CD14-positive monocyte (primary cell): ENCODE measurements around the gene ACTL10. TPM values are rescaled to one million over a fixed set of nuclear protein-coding genes. Genes with fewer than 3 reads are reported as not detected.

Experiments used
- DNase-seq, 3 donors: peaks; one replicate each; pipeline ENCODE4 v3.0.0-alpha.2; 2011 to 2022
- H2AFZ ChIP-seq: 2 replicates; pipeline ENCODE4 v1.6.0; 2012; ENCODE audit warnings: mild to moderate bottlenecking, low read depth, low read length, inconsistent platforms; ENCODE audit not compliant: insufficient read depth, poor library complexity, severe bottlenecking
- H3K27ac ChIP-seq, 2 donors: 1 replicate in 1 of 2; 2 replicates in 1 of 2; pipeline ENCODE4 v1.5.1; 2012 to 2013; ENCODE audit warnings: low read length in 2 of 2, control low read depth in 1 of 2, inconsistent platforms in 1 of 2, low read depth in 1 of 2, mild to moderate bottlenecking in 1 of 2
- H3K27me3 ChIP-seq, 2 donors: one replicate each; pipeline versions ENCODE4 v1.6.0 to v1.6.1; 2011 to 2013; ENCODE audit warnings: low read length in 2 of 2; ENCODE audit not compliant: control insufficient read depth in 2 of 2, insufficient read depth in 2 of 2
- H3K36me3 ChIP-seq, 2 donors: replicated peaks in 1 of 2; 1 replicate in 1 of 2; 2 replicates in 1 of 2; pipeline versions ENCODE4 v1.5.1 to v1.6.1; 2012 to 2013; ENCODE audit warnings: low read length in 2 of 2, control low read depth in 1 of 2, inconsistent platforms in 1 of 2, mild to moderate bottlenecking in 1 of 2; ENCODE audit not compliant: insufficient read depth in 2 of 2, control insufficient read depth in 1 of 2
- H3K4me1 ChIP-seq, 2 donors: 1 replicate in 1 of 2; 2 replicates in 1 of 2; pipeline versions ENCODE4 v1.5.1 to v1.6.1; 2012 to 2013; ENCODE audit warnings: low read length in 2 of 2, control low read depth in 1 of 2, inconsistent platforms in 1 of 2, mild to moderate bottlenecking in 1 of 2, moderate library complexity in 1 of 2; ENCODE audit not compliant: insufficient read depth in 2 of 2, control insufficient read depth in 1 of 2
- H3K4me2 ChIP-seq: replicated peaks from 2 replicates; pipeline ENCODE3; 2012; ENCODE audit warnings: low read length, moderate library complexity, mild to moderate bottlenecking; ENCODE audit not compliant: poor library complexity, severe bottlenecking; ENCODE audit errors: extremely low read depth
- H3K4me3 ChIP-seq, 3 experiments: fragments of 200-600 bp in 1 of 3; sonication (generic) in 1 of 3; replicated peaks in 1 of 3; 1 replicate in 2 of 3; 2 replicates in 1 of 3; pipeline ENCODE4 v1.5.1; 2011 to 2013; ENCODE audit warnings: low read length in 3 of 3, mild to moderate bottlenecking in 3 of 3, control low read depth in 2 of 3, low read depth in 2 of 3, inconsistent platforms in 1 of 3, moderate library complexity in 1 of 3
- H3K79me2 ChIP-seq: 2 replicates; pipeline ENCODE4 v1.6.0; 2012; ENCODE audit warnings: mild to moderate bottlenecking, control low read depth, inconsistent platforms, low read length, moderate library complexity; ENCODE audit not compliant: insufficient read depth
- H3K9ac ChIP-seq: 2 replicates; pipeline ENCODE4 v1.6.0; 2017; ENCODE audit warnings: low read length, mild to moderate bottlenecking; ENCODE audit not compliant: insufficient read depth, poor library complexity, severe bottlenecking
- H3K9me3 ChIP-seq, 2 donors: replicated peaks in 1 of 2; 1 replicate in 1 of 2; 2 replicates in 1 of 2; pipeline versions ENCODE4 v1.5.1 to v1.6.1; 2012 to 2013; ENCODE audit warnings: low read length in 2 of 2, control low read depth in 1 of 2; ENCODE audit not compliant: control insufficient read depth in 1 of 2, insufficient read depth in 1 of 2
- H4K20me1 ChIP-seq: 2 replicates; pipeline ENCODE4 v1.6.0; 2012; ENCODE audit warnings: mild to moderate bottlenecking, low read length, control low read depth, moderate library complexity; ENCODE audit not compliant: insufficient read depth
- H3K27ac Mint-ChIP-seq, 7 donors: one replicate each; pipeline ENCODE4 v1.8.0; 2020; ENCODE audit warnings: mild to moderate bottlenecking in 7 of 7, mixed read lengths in 7 of 7, moderate library complexity in 6 of 7, inconsistent platforms in 2 of 7
- H3K27me3 Mint-ChIP-seq, 3 donors: one replicate each; pipeline ENCODE4 v1.8.0; 2021 to 2022; ENCODE audit warnings: low read depth in 3 of 3, mild to moderate bottlenecking in 3 of 3, mixed read lengths in 3 of 3, moderate library complexity in 3 of 3, inconsistent platforms in 1 of 3
- H3K36me3 Mint-ChIP-seq, 2 donors: one replicate each; pipeline ENCODE4 v1.8.0; 2020; ENCODE audit warnings: mixed read lengths in 2 of 2, inconsistent platforms in 1 of 2, mild to moderate bottlenecking in 1 of 2
- H3K4me1 Mint-ChIP-seq: one replicate; pipeline ENCODE4 v1.8.0; 2020; ENCODE audit warnings: mild to moderate bottlenecking, mixed read lengths
- H3K4me3 Mint-ChIP-seq, 2 donors: one replicate each; pipeline ENCODE4 v1.8.0; 2020; ENCODE audit warnings: mild to moderate bottlenecking in 2 of 2, mixed read lengths in 2 of 2, moderate library complexity in 1 of 2
- H3K9me3 Mint-ChIP-seq, 7 donors: one replicate each; pipeline ENCODE4 v1.8.0; 2020 to 2022; ENCODE audit warnings: mixed read lengths in 7 of 7, mild to moderate bottlenecking in 6 of 7, moderate library complexity in 6 of 7, inconsistent platforms in 2 of 7
- WGBS: methylation state at CpG from one replicate; pipeline ENCODE4 v1.1.5; 2013; ENCODE audit warnings: missing lambda C conversion rate; ENCODE audit not compliant: insufficient coverage; 5-methylcytosine and 5-hydroxymethylcytosine counted together
- intact Hi-C, 2 donors: fragments of 100-400 bp; cut with micrococcal nuclease; formaldehyde crosslinking; loops; one replicate each; pipeline versions ENCODE4 v1.15.0 to v1.15.1; 2023
- polyA plus RNA-seq, 3 donors: library from polyadenylated mRNA; depleted of rRNA in 1 of 3; unstranded in 2 of 3; stranded (reverse) in 1 of 3; fragments of 300-500 nt in 2 of 3; fragments of >200 nt in 1 of 3; fragmentation: Illumina TruSeq in 2 of 3; gene quantifications; 1 replicate in 2 of 3; 2 replicates in 1 of 3; pipeline ENCODE4 v1.2.3, GENCODE V29; 2012 to 2021
- TF ChIP-seq, protein P1 (sequence below): fragments of 200-600 bp; IDR thresholded peaks from one replicate; pipeline ENCODE4 v1.8.0; 2022; ENCODE audit warnings: antibody characterized with exemption, mild to moderate bottlenecking

The ACTL10 gene
- polyA plus RNA-seq, 3 donors, result 0.31 to 1.2 (median 1.1) TPM

DNA sequence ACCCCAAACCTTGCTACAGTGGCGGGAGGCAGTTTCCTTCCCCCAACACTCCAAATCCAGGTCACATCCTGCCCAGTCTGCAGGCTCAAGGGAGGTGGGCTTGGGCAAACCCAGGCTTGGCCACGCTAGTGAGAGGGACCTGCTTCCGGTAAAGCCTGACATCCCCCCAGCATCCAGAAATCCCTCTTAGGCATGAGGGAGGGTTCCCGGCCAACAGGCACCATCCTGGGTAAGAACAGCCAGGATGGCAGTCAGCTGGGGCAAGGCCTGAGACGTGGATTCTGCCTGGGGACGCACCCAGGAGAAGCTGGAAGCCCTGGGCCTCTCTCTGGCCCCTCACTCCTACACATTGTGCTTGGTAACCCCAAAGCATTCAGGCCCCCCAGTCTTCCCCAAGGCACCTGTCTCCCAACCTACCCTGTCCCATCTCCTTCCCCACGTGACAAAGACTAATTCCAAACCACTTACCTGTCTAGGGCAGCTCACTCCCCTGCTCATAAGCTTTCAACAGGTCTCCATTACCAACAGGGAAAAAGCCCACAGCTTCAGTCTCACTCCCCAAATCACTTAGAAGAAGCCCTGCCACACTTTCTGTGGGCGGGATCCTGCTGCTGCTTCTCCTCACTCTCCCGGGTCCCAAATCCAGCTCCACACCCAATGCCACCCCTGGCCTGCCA is 2.5 kb upstream of the ACTL10 start:
- H3K27ac Mint-ChIP-seq, result peak overlapping the region; percentile 30 to 81 (median 68)
- no peak for DNase-seq
- H3K9me3 Mint-ChIP-seq, result peaks cover 0 to 3% (median 0%) of the 10 kb centered on the region in 7 donors
- Histone ChIP-seq H3K9ac (peak overlapping the region; percentile 59), H3K36me3 (no peaks in the 10 kb centered on the region), H4K20me1 (peaks cover 9% of the 10 kb centered on the region), H3K4me3 (peak overlapping the region; percentile 35 to 91 (median 76)), H3K9me3 (no peaks in the 10 kb centered on the region), H3K27ac (peak overlapping the region; percentile 62 to 78), H3K27me3 (no peaks in the 10 kb centered on the region), H3K4me2 (peak overlapping the region; percentile 91), H3K4me1 (peaks cover 37 to 54% of the 10 kb centered on the region in 2 donors), H2AFZ (peak overlapping the region; percentile 99), H3K79me2 (no peaks in the 10 kb centered on the region)
- 65% methylated on average over 9 of the region's 9 CpGs for WGBS
- intact Hi-C loops, result loop anchor here (5.0 to 10.0 kb wide), 3 partner anchors 179 to 331 kb away; partner anchors contain the start of gene RALY (in 2 of the 2)
- H3K4me1 Mint-ChIP-seq, result peaks cover 38% of the 10 kb centered on the region
- TF ChIP-seq, protein P1, sequence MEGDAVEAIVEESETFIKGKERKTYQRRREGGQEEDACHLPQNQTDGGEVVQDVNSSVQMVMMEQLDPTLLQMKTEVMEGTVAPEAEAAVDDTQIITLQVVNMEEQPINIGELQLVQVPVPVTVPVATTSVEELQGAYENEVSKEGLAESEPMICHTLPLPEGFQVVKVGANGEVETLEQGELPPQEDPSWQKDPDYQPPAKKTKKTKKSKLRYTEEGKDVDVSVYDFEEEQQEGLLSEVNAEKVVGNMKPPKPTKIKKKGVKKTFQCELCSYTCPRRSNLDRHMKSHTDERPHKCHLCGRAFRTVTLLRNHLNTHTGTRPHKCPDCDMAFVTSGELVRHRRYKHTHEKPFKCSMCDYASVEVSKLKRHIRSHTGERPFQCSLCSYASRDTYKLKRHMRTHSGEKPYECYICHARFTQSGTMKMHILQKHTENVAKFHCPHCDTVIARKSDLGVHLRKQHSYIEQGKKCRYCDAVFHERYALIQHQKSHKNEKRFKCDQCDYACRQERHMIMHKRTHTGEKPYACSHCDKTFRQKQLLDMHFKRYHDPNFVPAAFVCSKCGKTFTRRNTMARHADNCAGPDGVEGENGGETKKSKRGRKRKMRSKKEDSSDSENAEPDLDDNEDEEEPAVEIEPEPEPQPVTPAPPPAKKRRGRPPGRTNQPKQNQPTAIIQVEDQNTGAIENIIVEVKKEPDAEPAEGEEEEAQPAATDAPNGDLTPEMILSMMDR, result no peak
- H3K4me3 Mint-ChIP-seq, result peak overlapping the region; percentile 82 to 91
- H3K27me3 Mint-ChIP-seq, result peaks cover 2 to 3% (median 2%) of the 10 kb centered on the region in 3 donors
- H3K36me3 Mint-ChIP-seq, result peaks cover 3 to 4% of the 10 kb centered on the region in 2 donors

DNA sequence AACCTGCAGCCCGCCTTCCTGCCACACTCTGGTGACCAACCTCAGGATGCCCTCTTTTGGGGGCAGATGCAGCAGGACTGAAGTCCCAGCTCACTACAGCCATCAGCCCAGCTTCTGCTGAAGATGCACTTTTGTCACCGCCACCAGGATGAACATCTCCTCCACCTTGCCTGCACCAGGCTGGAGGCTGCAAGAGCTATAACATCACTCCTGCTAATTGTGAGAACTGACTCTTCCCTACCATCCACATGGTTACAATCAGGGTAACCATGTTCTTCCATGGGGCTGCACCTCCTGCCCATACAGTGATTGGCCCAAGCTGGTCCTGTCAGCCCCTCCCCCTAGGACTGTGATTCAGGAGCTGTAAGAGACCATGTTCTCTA is 2.0 kb upstream of the ACTL10 start:
- Mint-ChIP-seq H3K27ac (peak overlapping the region in 3 of 7 donors; percentile 13 to 64 (median 27)), H3K36me3 (peaks cover 3 to 10% of the 10 kb centered on the region in 2 donors), H3K4me3 (peak overlapping the region; percentile 7 to 55), H3K4me1 (peaks cover 38% of the 10 kb centered on the region), H3K9me3 (peaks cover 0 to 3% (median 0%) of the 10 kb centered on the region in 7 donors), H3K27me3 (peaks cover 2 to 3% (median 2%) of the 10 kb centered on the region in 3 donors)
- 96% methylated on average over 2 of the region's 2 CpGs for WGBS
- Histone ChIP-seq H3K9me3 (no peaks in the 10 kb centered on the region), H2AFZ (no peak overlapping the region), H3K27ac (no peak overlapping the region), H3K27me3 (no peaks in the 10 kb centered on the region), H3K4me2 (no peak overlapping the region), H4K20me1 (peaks cover 9% of the 10 kb centered on the region), H3K4me1 (peaks cover 37 to 54% of the 10 kb centered on the region in 2 donors), H3K9ac (no peak overlapping the region), H3K36me3 (no peaks in the 10 kb centered on the region), H3K79me2 (no peaks in the 10 kb centered on the region), H3K4me3 (no peak overlapping the region)
- no peak for DNase-seq
- intact Hi-C loops, result loop anchor here (5.0 to 10.0 kb wide), 5 partner anchors 68 to 330 kb away; partner anchors contain the start of genes RALY (in 2 of the 2) and ZNF341 (in 1 of the 2)
- TF ChIP-seq, protein P1, result no peak
